ENCODE measurements around the gene CLK4.

The CLK4 gene

DNA sequence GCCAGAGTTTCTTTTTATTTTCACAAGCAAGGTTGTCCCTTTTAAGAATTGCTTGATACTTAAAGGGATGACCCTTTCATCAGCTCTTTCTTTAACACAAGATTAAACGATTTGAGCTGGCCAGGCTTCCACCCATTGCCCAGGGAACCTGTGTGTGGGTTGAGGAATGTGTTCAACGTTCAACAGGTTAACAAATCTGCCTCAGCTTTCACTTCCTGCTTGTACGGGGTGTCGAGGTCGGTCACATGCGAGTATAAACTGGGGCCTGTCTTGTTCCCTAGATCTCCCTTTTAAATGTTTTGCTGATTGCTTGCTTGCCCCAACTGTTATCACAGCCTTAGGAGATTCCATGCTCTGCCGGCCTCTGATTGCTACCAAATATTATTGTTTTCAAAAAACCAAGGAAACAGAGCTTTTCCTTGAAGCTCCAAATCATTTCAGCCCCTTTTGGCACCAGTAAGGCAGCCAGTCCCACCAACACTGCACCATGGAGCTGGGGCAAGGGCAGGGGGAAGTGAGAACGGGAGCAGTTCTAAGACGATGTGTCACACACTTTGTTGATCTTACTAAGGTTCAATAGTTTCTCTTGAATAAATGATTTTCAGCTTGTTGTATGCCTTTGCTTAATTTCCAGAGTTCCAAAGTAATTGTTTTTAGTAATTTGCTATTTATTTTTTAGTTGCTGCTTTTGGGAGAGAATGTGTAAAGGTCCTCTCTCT lies 10.7 kb upstream of the CLK4 start:
- ATAC-seq, result no peak
- no peak for DNase-seq

DNA sequence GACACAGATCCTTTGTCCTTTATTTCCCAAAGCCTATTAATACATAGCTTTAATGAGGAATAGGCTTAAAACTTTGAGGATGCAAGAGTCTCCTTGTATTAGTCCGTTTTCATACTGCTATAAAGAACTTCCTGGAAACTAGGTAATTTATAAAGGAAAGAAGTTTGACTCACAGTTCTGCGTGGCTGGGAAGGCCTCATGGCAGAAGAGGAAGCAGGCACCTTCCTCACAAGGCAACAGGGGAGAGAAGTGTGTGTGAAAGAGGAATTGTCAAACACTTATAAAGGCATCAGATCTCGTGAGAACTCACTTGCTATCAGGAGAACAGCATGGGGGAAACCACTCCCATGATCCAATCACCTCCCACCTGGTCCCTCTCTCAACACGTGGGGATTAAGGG lies 5.4 kb upstream of the CLK4 start:
- ATAC-seq (no peak), DNase-seq (no peak)

DNA sequence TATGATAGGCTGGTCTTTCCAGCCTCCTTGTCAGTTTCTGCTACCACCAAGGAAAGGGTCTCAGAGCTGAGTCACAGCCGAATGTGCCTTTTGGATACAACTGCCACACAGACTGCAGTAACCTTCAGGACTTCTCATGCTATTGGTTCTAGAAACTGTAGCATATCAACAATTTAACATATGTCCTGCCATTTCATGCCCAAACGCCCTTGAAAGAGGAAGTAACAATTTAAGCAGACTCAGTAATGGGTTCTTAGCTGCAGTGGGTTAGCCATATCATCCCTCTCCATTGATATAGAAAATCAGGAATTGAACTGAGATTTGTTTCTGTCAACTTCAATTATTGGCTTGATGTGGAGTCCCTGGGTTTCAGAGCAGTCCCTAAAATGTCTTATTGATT lies 4.1 kb upstream of the CLK4 start:
- ATAC-seq, result no peak

DNA sequence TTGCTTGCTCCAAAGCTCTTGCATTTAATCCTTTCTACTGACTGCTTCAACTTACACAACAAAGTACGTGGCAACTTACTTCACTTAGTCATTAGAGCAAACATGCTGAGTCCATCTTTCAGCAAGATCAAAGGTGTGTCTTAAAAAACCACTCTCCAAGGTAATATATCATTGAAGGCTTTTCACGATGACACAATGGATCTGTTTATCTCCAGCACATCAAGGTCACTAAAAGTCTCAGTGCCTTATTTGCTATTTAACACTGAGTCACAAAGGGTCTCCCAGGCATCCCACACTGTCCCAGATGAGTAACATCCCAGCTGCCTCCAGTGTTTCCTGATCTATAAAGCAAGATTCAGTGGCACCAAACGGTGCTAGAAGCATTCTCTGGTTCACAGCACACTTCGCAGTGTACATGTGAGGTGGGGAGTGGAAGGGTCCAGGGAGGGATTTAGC lies 3.7 kb upstream of the CLK4 start:
- DNase-seq (no peak), ATAC-seq (no peak)

More for the DNA sequence above, 4.1 kb upstream of the CLK4 start:
- DNase-seq, result no peak

- DNase-seq (no peak), ATAC-seq (no peak)
Observed at GRCh38 chr5:178627259-178627598, 379 bp upstream of the CLK4 start.

GRCh38 chr5:178625679-178626483 lies 969 bp downstream of the CLK4 start:
- peak; percentile 3 for ATAC-seq

DNA sequence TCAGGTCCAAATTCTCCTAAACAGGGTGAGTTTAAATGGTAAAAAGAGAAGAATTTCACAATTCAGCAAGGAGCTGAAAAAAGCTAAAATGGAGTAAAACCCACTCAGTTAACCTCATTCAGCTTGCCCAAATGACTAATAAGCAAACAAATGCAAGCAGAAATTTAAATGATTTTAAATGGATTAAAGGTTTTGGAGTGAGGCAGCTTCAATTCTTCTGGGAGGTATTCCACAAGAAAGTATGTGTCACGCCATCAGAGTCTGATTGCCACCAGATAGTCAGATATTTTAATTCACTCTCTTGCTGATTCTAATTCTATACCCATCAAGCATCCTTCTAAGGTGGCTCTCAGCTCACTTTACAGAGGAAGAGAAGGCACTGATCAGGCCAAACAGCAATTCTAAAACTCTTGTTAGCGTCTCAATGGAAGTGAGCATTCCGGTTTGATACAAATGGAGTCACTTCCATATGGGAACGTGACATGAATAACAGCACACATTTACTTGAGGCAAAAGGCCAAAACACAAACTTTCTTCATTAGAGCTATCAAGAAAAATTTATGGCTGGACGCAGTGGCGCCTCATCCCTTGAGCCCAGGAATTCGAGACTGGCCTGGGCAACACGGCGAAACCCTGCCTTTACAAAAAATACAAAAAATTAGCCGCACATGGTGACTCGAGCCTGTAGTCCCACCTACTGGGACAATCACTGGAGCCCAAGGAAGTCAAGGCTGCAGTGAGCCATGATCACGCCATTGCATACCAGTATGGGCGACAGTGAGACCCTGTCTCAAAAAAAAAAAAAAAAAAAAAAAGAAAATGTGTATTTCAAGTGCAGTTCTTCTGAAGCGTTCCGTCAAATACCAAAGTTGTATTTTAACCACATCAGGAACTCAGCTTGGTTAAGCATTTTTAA lies 2.0 kb downstream of the CLK4 start:
- DNase-seq (no peak), ATAC-seq (no peak)

More at GRCh38 chr5:178625679-178626483, 969 bp downstream of the CLK4 start:
- DNase-seq, result no peak

- ATAC-seq, result no peak
- no peak for DNase-seq
Observed at GRCh38 chr5:178622679-178623247, 4.1 kb downstream of the CLK4 start.

GRCh38 chr5:178619390-178619789 lies 7.5 kb downstream of the CLK4 start:
- ATAC-seq, result no peak
- DNase-seq, result no peak

GRCh38 chr5:178612299-178612698 lies 14.6 kb downstream of the CLK4 start:
- no peak for ATAC-seq
- DNase-seq, result no peak

- no peak for ATAC-seq
Observed at GRCh38 chr5:178606269-178606668, 20.6 kb downstream of the CLK4 start.

GRCh38 chr5:178605788-178606187 lies 21.1 kb downstream of the CLK4 start:
- DNase-seq, result no peak
- no peak for ATAC-seq

More at GRCh38 chr5:178606269-178606668, 20.6 kb downstream of the CLK4 start:
- DNase-seq, result no peak

- ATAC-seq (no peak), DNase-seq (no peak)
Observed at GRCh38 chr5:178602752-178603151, 24.1 kb downstream of the CLK4 start.

DNA sequence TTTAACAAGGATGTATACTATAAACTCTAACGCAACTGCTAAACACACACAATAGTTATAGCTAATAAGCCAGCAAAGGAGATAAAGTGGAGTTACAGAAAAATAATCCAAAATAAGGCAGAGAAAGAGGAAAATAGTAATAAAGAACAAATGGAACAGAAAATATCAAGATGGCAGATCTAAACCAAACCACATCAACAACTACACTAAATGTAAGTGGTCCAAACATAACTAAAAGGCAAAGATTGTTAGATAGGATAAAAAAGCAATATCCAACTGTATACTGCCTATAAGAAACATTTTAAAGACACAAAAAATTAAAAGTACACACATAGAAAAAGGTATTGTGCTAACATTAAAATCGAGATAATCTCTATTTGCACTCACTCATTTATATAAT lies 31.1 kb downstream of the CLK4 start:
- DNase-seq, result no peak
- ATAC-seq, result no peak

- ATAC-seq (no peak), DNase-seq (no peak)
Observed at GRCh38 chr5:178595150-178595549, 31.7 kb downstream of the CLK4 start.

DNA sequence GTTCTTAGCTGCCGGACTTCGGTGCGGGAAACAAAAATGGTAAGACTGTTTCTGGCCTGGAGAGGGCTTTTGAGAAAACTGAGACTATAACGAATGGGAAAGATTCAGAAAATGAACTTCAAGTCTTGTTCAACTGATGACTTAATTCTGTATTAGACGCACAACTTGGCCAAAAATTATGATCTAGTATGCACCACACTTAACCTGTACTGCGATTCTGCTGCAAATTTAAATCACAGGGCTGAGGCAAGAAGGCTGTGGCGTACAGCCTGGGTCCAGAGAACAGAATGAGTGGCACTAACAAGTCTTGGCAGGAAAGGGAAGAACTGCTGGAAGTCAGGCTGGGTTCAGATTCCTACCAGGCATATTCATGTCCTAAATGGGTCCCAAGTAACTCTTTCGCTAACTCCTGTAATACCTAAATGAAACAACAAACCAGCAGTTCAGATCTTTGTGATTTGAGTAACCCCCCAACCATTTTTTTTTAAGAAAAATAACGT lies 35.9 kb downstream of the CLK4 start:
- ATAC-seq, result no peak

GRCh38 chr5:178590141-178590923 lies 36.5 kb downstream of the CLK4 start, which contains the start of gene COL23A1:
Gene COL23A1 (minus strand): TSS chr5:178590393.
- ATAC-seq (peak; percentile 21), DNase-seq (peak; percentile 44)

More for the DNA sequence above, 35.9 kb downstream of the CLK4 start:
- no peak for DNase-seq

- ATAC-seq (peak; percentile 17), DNase-seq (no peak)
Observed at GRCh38 chr5:178589180-178590140, 37.4 kb downstream of the CLK4 start.

DNA sequence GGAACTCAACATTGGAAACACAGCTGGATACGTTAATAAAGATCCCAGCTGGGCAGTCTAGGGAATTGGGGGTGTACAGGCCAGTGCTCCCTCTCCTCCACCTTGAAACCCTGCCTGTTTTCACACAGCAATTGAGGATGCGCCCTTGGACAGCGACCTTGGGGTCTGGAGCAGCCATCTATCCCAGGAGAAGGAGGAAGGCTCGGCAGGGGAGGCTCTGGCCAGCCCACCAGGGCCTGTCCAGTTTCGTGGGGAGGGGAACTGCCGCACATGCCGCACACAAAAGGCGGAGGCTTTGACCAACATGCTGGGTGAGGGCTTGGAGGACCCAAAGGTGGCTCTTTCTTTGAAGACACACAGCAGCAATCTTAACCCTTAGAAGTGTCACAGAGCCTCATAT lies 38.1 kb downstream of the CLK4 start:
- DNase-seq (no peak), ATAC-seq (no peak)
